T-helper 9 cell (primary cell): Measurements from ENCODE around the gene ZNF616.

Experiments used
- DNase-seq: peaks from one replicate; pipeline ENCODE4 v3.0.0-alpha.2; 2020
- total RNA-seq, 2 donors: gene quantifications; one replicate each; lab custom pipeline; 2026; lab: John Stamatoyannopoulos, UW

The ZNF616 gene
- 1.2 to 34.3 reads per million in 2 donors for total RNA-seq

- peak; percentile 71 for DNase-seq
Measured at GRCh38 chr19:52139252-52140031, at the start of gene ZNF616. ZNF616 (minus strand) TSS chr19:52139938; CDS start chr19:52130512, 9,426 bp downstream.

GRCh38 chr19:52188822-52189734, 49.3 kb upstream of the ZNF616 start:
- no peak for DNase-seq

- DNase-seq, result no peak
Measured at GRCh38 chr19:52187407-52187806, 47.7 kb upstream of the ZNF616 start.

- DNase-seq, result no peak
Measured at GRCh38 chr19:52176574-52176973, 36.8 kb upstream of the ZNF616 start.

- DNase-seq, result no peak
Measured at GRCh38 chr19:52172347-52172746, 32.6 kb upstream of the ZNF616 start.

- DNase-seq, result peak; percentile 87
Measured at GRCh38 chr19:52171321-52172169, 31.8 kb upstream of the ZNF616 start, which contains the start of gene ZNF836. ZNF836 (minus strand) TSS chr19:52171621; CDS start chr19:52168072, 3,549 bp downstream.

- DNase-seq, result no peak
Measured at GRCh38 chr19:52170863-52171320, 31.2 kb upstream of the ZNF616 start.

GRCh38 chr19:52170304-52170703, 30.6 kb upstream of the ZNF616 start:
- no peak for DNase-seq

GRCh38 chr19:52155596-52156359, 16.0 kb upstream of the ZNF616 start:
- DNase-seq, result no peak

- no peak for DNase-seq
Measured at GRCh38 chr19:52148256-52148655, 8.5 kb upstream of the ZNF616 start.

GRCh38 chr19:52142001-52142595, 2.4 kb upstream of the ZNF616 start:
- DNase-seq, result no peak

GRCh38 chr19:52141203-52141602, 1.5 kb upstream of the ZNF616 start:
- no peak for DNase-seq

- DNase-seq, result peak; percentile 98
Measured at GRCh38 chr19:52140032-52140710, 433 bp upstream of the ZNF616 start.

- DNase-seq, result no peak
Measured at GRCh38 chr19:52138983-52139251, 821 bp downstream of the ZNF616 start.

GRCh38 chr19:52138278-52138982, 1.3 kb downstream of the ZNF616 start:
- no peak for DNase-seq

GRCh38 chr19:52120286-52120685, 19.5 kb downstream of the ZNF616 start:
- DNase-seq, result no peak

GRCh38 chr19:52115526-52116053, 24.1 kb downstream of the ZNF616 start:
- no peak for DNase-seq

GRCh38 chr19:52114691-52115090, 25.0 kb downstream of the ZNF616 start:
- DNase-seq, result no peak

- DNase-seq, result no peak
Measured at GRCh38 chr19:52112624-52113023, 27.1 kb downstream of the ZNF616 start.

GRCh38 chr19:52110780-52111179, 29.0 kb downstream of the ZNF616 start:
- DNase-seq, result no peak
